ENCODE data around the gene PKDCC. TPM values are rescaled to one million over a fixed set of nuclear protein-coding genes. Genes with fewer than 3 reads are reported as not detected.
A peak's percentile ranks its signal among the peaks of the same experiment; 100 is the strongest.

The PKDCC gene
- total and polyA plus RNA-seq, 8 donors, result 8.1 to 60.9 (median 24.5) TPM

DNA sequence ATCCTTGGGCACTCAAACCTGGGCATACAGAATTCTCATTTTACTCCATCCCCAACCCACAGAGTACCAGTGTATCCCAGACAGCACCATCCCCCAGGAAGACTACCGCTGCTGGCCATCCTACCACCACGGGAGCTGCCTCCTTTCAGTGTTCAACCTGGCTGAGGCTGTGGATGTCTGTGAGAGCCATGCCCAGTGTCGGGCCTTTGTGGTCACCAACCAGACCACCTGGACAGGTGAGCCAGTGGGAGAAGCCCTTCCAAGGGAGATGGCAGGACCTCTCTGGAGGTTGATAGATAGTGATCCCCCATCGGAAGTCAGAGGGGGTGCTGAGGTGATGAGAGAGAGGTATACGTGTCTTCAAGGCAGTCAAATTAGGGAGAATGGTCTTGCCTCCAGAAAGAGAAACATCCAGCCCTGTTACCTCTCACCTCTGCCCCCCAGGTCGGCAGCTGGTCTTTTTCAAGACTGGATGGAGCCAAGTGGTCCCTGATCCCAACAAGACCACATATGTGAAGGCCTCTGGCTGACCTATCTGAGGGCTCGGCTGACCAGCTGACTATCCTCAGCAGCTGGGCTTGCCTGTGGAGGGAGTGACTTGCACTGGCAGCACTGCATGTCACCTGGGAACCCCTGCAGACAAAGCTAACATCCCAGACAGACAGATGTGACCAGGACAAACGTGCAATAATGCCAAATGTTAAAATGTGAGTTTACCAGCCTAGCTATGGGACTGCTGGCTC is 9.5 kb downstream of the PKDCC start:
- Histone ChIP-seq H3K27ac (peak overlapping the region in 1 of 4 donors; percentile 75), H3K36me3 (peaks cover 0 to 11% (median 0%) of the 10 kb centered on the region in 3 donors), H3K9me3 (no peaks in the 10 kb centered on the region), H3K4me1 (peaks cover 0 to 5% (median 4%) of the 10 kb centered on the region in 3 donors), H3K27me3 (no peaks in the 10 kb centered on the region), H3K4me3 (no peak overlapping the region)
- FAIRE-seq, result no peak
- no peak for DNase-seq
- TF ChIP-seq, protein P1, sequence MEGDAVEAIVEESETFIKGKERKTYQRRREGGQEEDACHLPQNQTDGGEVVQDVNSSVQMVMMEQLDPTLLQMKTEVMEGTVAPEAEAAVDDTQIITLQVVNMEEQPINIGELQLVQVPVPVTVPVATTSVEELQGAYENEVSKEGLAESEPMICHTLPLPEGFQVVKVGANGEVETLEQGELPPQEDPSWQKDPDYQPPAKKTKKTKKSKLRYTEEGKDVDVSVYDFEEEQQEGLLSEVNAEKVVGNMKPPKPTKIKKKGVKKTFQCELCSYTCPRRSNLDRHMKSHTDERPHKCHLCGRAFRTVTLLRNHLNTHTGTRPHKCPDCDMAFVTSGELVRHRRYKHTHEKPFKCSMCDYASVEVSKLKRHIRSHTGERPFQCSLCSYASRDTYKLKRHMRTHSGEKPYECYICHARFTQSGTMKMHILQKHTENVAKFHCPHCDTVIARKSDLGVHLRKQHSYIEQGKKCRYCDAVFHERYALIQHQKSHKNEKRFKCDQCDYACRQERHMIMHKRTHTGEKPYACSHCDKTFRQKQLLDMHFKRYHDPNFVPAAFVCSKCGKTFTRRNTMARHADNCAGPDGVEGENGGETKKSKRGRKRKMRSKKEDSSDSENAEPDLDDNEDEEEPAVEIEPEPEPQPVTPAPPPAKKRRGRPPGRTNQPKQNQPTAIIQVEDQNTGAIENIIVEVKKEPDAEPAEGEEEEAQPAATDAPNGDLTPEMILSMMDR (IDR thresholded peaks at IDR 0.05), result no peak
- ATAC-seq, result no peak
- intact Hi-C loops (cut with DNase I), result no loop called here
- 85 to 92% methylated on average over 8 of the region's 8 CpGs for WGBS, 2 donors

DNA sequence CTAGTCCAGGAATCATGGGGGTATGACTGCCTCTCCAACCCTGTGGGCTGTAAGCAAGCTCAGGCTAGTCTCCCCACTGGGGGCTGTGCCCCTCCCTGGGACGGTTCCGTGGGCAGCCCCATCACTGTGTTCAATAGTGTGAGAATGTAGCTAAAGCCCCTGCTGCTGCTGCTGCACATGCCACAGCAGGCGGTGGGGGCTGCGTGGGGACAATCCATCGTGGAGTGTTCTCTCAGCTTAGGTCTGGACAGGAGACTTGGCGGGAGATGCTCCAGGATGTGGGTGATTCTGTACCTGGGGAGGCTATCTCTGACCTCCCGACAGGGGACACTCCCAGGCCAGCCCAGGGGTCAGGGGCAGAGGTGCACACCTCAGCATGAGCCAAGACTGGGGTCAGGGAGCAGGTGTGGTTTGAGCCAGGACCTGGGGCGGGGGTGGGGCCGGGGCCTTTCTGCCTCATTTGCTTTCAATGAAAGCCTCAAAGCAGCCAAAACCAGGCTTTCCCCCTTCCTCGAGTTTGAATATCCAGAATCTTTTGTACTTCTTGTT is 10.2 kb downstream of the PKDCC start:
- Histone ChIP-seq H3K36me3 (peaks cover 0 to 11% (median 0%) of the 10 kb centered on the region in 3 donors), H3K4me3 (no peak overlapping the region), H3K27me3 (no peaks in the 10 kb centered on the region), H3K4me1 (peaks cover 0 to 5% (median 4%) of the 10 kb centered on the region in 3 donors), H3K27ac (no peak overlapping the region), H3K9me3 (no peaks in the 10 kb centered on the region)
- ATAC-seq (no peak), DNase-seq (no peak), FAIRE-seq (no peak)
- WGBS, 2 donors, result 88 to 93% methylated on average over 10 of the region's 10 CpGs
- intact Hi-C loops (cut with DNase I), result no loop called here
- TF ChIP-seq, protein P1 (IDR thresholded peaks at IDR 0.05), result no peak

DNA sequence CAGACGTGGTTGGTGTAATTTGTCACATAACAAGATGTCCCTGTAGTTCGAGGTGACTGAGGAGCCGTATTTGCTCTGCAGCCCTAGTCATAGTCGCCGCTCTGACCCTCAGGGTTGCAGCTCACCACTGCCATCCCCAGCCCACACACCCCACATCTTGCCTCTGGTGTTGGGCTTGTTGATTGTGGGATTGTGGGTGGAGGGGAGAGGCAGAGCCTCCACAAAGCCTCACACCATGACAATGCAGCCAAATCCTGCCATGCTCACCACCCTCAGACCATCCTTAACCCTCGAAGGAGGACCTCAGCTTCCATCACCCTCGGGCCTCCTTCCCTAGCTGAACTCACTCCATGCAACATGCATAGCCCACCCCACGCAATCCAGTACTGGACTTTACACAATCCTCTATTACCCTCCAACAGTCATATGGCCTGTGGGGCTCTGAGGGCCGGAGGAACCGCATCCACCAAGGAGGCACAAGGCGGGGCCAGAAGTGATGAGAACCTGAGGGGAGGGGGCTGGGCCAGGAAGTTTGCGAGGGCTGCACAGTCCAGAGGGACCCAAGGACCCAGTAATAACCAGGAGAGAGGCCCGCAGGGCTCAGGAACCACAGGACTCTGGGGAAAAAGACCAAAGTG is 11.6 kb downstream of the PKDCC start:
- peak in 1 of 6 donors; percentile 9 for DNase-seq
- no peak overlapping the region for H3K4me3 ChIP-seq
- 87 to 94% methylated on average over 13 of the region's 13 CpGs for WGBS, 2 donors
- no peak for FAIRE-seq
- peaks cover 0 to 6% (median 5%) of the 10 kb centered on the region in 3 donors for H3K4me1 ChIP-seq
- TF ChIP-seq, protein P1 (IDR thresholded peaks at IDR 0.05), result no peak
- H3K9me3 ChIP-seq, result no peaks in the 10 kb centered on the region
- ATAC-seq, result no peak
- no peak overlapping the region for H3K27ac ChIP-seq
- intact Hi-C loops (cut with DNase I), result no loop called here
- H3K36me3 ChIP-seq, result peaks cover 0 to 11% (median 0%) of the 10 kb centered on the region in 3 donors
- no peaks in the 10 kb centered on the region for H3K27me3 ChIP-seq

DNA sequence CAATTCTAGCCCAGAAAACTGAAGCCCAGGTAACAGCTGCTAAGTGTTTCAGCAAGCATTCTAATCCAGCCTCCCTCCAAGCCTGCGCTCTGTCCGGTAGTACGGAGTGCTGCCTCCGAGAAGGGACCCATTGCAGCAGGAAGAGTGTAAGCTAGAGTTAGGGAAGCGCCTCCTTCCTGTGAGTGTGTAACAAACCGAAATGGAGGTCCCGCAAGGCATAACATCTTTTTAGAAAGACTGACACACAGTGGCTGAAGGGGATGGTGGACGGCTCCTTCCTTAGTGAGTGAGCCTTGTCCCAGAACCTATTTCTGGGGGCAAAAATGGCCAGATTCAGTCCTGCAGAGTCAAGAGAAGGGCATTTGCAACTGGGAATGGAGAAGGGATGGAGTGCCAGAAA is 12.2 kb downstream of the PKDCC start:
- Histone ChIP-seq H3K4me3 (no peak overlapping the region), H3K4me1 (peaks cover 0 to 6% (median 4%) of the 10 kb centered on the region in 3 donors), H3K27ac (peak overlapping the region in 1 of 4 donors; percentile 8), H3K36me3 (peaks cover 0 to 11% (median 0%) of the 10 kb centered on the region in 3 donors), H3K27me3 (no peaks in the 10 kb centered on the region), H3K9me3 (no peaks in the 10 kb centered on the region)
- DNase-seq (peak in 1 of 6 donors; percentile 21), FAIRE-seq (no peak), ATAC-seq (no peak)
- intact Hi-C loops (cut with DNase I), result no loop called here
- TF ChIP-seq, protein P1 (IDR thresholded peaks at IDR 0.05), result no peak
- WGBS, 2 donors, result 80 to 88% methylated on average over 8 of the region's 8 CpGs
